NT2/D1 (cell line): ENCODE results near the gene IL20.

Experiments used
- DNase-seq: peaks from one replicate; pipeline ENCODE4 v3.0.0-alpha.2; 2011; ENCODE audit warnings: low read depth, low spot score
- H3K27me3 ChIP-seq: 2 replicates; pipeline ENCODE4 v1.6.0; 2011; ENCODE audit warnings: mild to moderate bottlenecking; ENCODE audit not compliant: insufficient read length, insufficient read depth
- H3K36me3 ChIP-seq: 2 replicates; pipeline ENCODE4 v1.6.1; 2011; ENCODE audit warnings: mild to moderate bottlenecking, low read length, mixed read lengths; ENCODE audit not compliant: insufficient read depth, insufficient read length
- H3K4me1 ChIP-seq: 2 replicates; pipeline ENCODE4 v1.5.1; 2011; ENCODE audit not compliant: insufficient read depth, insufficient read length
- H3K4me3 ChIP-seq: 2 replicates; pipeline ENCODE4 v1.5.1; 2011; ENCODE audit warnings: low read depth; ENCODE audit not compliant: insufficient read length
- H3K9ac ChIP-seq: 2 replicates; pipeline ENCODE4 v1.6.0; 2011; ENCODE audit warnings: low read depth; ENCODE audit not compliant: insufficient read length
- H3K9me3 ChIP-seq: 2 replicates; pipeline ENCODE4 v1.5.1; 2011; ENCODE audit warnings: mild to moderate bottlenecking, low read length; ENCODE audit not compliant: insufficient read depth
- SUZ12 ChIP-seq: IDR thresholded peaks from 2 replicates; pipeline ENCODE4 v1.6.1; 2011; ENCODE audit not compliant: insufficient read length, insufficient read depth; ENCODE audit errors: extremely low read depth
- YY1 ChIP-seq: IDR thresholded peaks from 2 replicates; pipeline ENCODE4 v1.6.1; 2011; ENCODE audit not compliant: insufficient read length, insufficient read depth
- ZNF274 ChIP-seq: IDR thresholded peaks from 2 replicates; pipeline ENCODE4 v1.6.1; 2011; ENCODE audit warnings: mild to moderate bottlenecking, low read depth, low read length

Gene IL20

GRCh38 chr1:206864939-206865671, at the start of gene IL20:
TSS of gene IL20 (plus strand) at chr1:206865623. CDS start at chr1:206865853, 230 bp downstream.
- Histone ChIP-seq H3K4me1 (no peaks in the 10 kb centered on the region), H3K9ac (no peak within 1 kb of the TSS), H3K27me3 (no peaks in the 10 kb centered on the region), H3K36me3 (no peaks in the 10 kb centered on the region), H3K9me3 (no peaks in the 10 kb centered on the region), H3K4me3 (no peak within 1 kb of the TSS)
- TF ChIP-seq SUZ12 (no peak), YY1 (no peak)
- peak; percentile 80 for DNase-seq

- Histone ChIP-seq H3K36me3 (no peaks in the 10 kb centered on the region), H3K9ac (no peak overlapping the region), H3K4me1 (no peaks in the 10 kb centered on the region), H3K4me3 (no peak overlapping the region), H3K27me3 (no peaks in the 10 kb centered on the region), H3K9me3 (peaks cover 14% of the 10 kb centered on the region)
- TF ChIP-seq SUZ12 (no peak), YY1 (no peak), ZNF274 (no peak)
- no peak for DNase-seq
These were observed 48.8 kb upstream of the IL20 start for GRCh38 chr1:206816390-206817287.

GRCh38 chr1:206821493-206821892, 43.9 kb upstream of the IL20 start:
- H3K4me1 ChIP-seq: no peaks in the 10 kb centered on the region
- H3K9ac ChIP-seq: no peak overlapping the region
- TF ChIP-seq YY1 (no peak), ZNF274 (no peak)
- no peak overlapping the region for H3K4me3 ChIP-seq
- H3K36me3 ChIP-seq: no peaks in the 10 kb centered on the region
- H3K27me3 ChIP-seq: peaks cover 3% of the 10 kb centered on the region
- no peaks in the 10 kb centered on the region for H3K9me3 ChIP-seq
- no peak for DNase-seq

- no peak overlapping the region for H3K9ac ChIP-seq
- H3K4me3 ChIP-seq: no peak overlapping the region
- no peaks in the 10 kb centered on the region for H3K4me1 ChIP-seq
- H3K9me3 ChIP-seq: no peaks in the 10 kb centered on the region
- H3K27me3 ChIP-seq: peaks cover 3% of the 10 kb centered on the region
- no peaks in the 10 kb centered on the region for H3K36me3 ChIP-seq
- TF ChIP-seq SUZ12 (no peak), YY1 (no peak), ZNF274 (no peak)
- DNase-seq: no peak
These were observed 41.7 kb upstream of the IL20 start for GRCh38 chr1:206823727-206824126.

- peaks cover 3% of the 10 kb centered on the region for H3K27me3 ChIP-seq
These were observed 41.1 kb upstream of the IL20 start for GRCh38 chr1:206824331-206824730.

GRCh38 chr1:206826394-206826793, 39.0 kb upstream of the IL20 start:
- H3K9me3 ChIP-seq: no peaks in the 10 kb centered on the region
- H3K4me3 ChIP-seq: no peak overlapping the region
- H3K4me1 ChIP-seq: no peaks in the 10 kb centered on the region
- no peak overlapping the region for H3K9ac ChIP-seq
- TF ChIP-seq YY1 (no peak), SUZ12 (no peak), ZNF274 (no peak)
- H3K36me3 ChIP-seq: no peaks in the 10 kb centered on the region
- H3K27me3 ChIP-seq: peaks cover 3% of the 10 kb centered on the region
- DNase-seq: no peak

More at GRCh38 chr1:206824331-206824730, 41.1 kb upstream of the IL20 start:
- Histone ChIP-seq H3K36me3 (no peaks in the 10 kb centered on the region), H3K9me3 (no peaks in the 10 kb centered on the region), H3K9ac (no peak overlapping the region), H3K4me3 (no peak overlapping the region), H3K4me1 (no peaks in the 10 kb centered on the region)
- no peak for TF ChIP-seq YY1
- no peak for TF ChIP-seq ZNF274
- no peak for TF ChIP-seq SUZ12
- DNase-seq: no peak

GRCh38 chr1:206828061-206828460, 37.4 kb upstream of the IL20 start:
- Histone ChIP-seq H3K4me3 (no peak overlapping the region), H3K27me3 (peaks cover 3% of the 10 kb centered on the region), H3K4me1 (no peaks in the 10 kb centered on the region), H3K9me3 (no peaks in the 10 kb centered on the region), H3K9ac (no peak overlapping the region), H3K36me3 (no peaks in the 10 kb centered on the region)
- DNase-seq: no peak
- TF ChIP-seq ZNF274: no peak
- TF ChIP-seq YY1: no peak
- no peak for TF ChIP-seq SUZ12
